NK-92 (cell line): ENCODE measurements around the gene CASP5.

Source experiments
- DNase-seq: peaks from one replicate; lab custom pipeline; 2025; ENCODE audit not compliant: unreplicated experiment; lab: John Stamatoyannopoulos, UW

The CASP5 gene

GRCh38 chr11:104968355-104968855, 54.6 kb downstream of the CASP5 start, which contains the start of gene CASP4:
Gene CASP4 (minus strand): TSS chr11:104968574. CDS start chr11:104968525, 49 bp downstream.
- no peak for DNase-seq

- DNase-seq: no peak
Measured at GRCh38 chr11:104967534-104968354, 55.2 kb downstream of the CASP5 start.

GRCh38 chr11:104965735-104966134, 57.2 kb downstream of the CASP5 start:
- no peak for DNase-seq

GRCh38 chr11:104964247-104964646, 58.7 kb downstream of the CASP5 start:
- no peak for DNase-seq

- no peak for DNase-seq
Measured at GRCh38 chr11:104962852-104963251, 60.1 kb downstream of the CASP5 start.

GRCh38 chr11:104957280-104957679, 65.7 kb downstream of the CASP5 start:
- DNase-seq: no peak

GRCh38 chr11:104956528-104956927, 66.4 kb downstream of the CASP5 start:
- DNase-seq: no peak

- no peak for DNase-seq
Measured at GRCh38 chr11:104946907-104947306, 76.1 kb downstream of the CASP5 start.
